GM18519 (cell line): ENCODE measurements around the gene PHACTR4.
"Not testable (repeated sequence)": the region's sequence is repeated elsewhere in the genome, so short reads cannot be mapped to it uniquely, and the experiment has no call there.

Experiments
- ATAC-seq: cut with Tn5 transposase; IDR thresholded peaks from one replicate; pipeline ENCODE4 v1.9.1; 2021; ENCODE audit warnings: mild to moderate bottlenecking, moderate library complexity; ENCODE audit not compliant: unreplicated experiment, low FRiP score

The PHACTR4 gene

DNA sequence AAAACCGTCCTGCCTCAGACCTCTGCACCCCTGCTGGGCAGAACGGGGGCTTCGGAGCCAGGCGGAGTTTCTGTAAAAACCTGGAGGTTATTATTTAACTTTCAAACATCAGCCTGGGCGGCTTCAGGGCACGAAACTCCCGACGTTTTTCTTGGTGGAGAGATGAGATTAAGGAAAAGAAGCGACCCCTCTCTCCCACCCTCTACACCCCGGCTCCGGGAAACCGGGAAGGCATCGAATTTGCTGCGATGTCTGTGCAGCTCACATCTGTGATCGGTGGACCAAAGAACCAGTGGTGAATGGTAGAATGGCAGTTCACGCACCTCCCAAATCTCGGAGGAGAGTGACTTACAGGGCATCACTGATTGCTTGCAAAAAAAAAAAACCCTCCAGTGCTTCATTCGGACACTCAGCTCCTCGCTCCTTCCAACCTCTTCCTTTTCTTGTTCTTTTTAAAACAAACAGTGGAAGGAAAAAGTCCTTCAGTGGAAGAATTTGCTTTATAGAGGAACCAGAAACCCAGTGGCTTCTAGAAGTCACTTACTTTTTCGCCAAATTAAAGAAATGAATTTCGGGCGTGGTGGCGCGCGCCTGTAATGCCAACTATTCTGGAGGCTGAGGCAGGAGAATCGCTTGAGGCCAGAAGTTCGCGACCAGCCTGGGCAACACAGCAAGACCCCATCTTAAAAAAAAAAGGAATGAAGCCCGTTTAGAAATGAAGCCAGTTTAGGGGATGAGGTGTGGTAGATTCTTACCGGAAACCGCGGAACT, 884 bp downstream of the PHACTR4 start:
- ATAC-seq: no peak

DNA sequence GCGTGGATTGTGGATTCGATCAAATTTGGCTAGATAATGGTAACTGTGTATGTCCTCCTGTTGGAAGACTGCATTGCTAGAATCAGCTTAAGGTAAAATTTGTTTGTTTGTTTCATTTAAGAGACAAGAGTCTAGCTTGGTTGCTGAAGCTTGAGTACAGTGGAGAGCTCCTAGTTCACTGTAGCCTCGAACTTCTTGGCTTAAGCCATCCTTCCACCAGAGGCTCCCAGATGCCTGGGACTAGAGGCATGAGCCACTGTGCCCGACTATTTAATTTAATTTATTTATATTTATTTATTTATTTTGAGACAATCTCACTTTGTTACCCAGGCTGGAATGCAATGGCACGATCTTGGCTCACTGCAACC, 1.5 kb downstream of the PHACTR4 start:
- no peak for ATAC-seq

DNA sequence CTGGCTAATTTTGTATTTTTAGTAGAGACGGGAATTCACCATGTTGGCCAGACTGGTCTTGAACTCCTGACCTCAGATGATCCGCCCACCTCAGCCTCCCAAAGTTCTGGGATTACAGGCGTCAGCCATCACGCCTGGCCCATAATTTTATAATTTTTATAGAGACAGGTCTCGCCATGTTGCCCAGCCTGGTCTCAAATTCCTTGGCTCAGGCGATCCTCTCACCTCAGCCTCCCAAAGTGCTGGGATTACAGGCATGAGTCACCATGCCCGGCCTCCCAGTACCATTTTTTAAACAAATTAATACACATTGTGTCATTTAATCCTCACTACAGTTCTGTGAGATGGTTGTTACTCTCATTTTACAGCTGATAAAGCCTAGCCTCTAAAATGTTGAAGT, 3.9 kb downstream of the PHACTR4 start:
- ATAC-seq: not testable (repeated sequence)

DNA sequence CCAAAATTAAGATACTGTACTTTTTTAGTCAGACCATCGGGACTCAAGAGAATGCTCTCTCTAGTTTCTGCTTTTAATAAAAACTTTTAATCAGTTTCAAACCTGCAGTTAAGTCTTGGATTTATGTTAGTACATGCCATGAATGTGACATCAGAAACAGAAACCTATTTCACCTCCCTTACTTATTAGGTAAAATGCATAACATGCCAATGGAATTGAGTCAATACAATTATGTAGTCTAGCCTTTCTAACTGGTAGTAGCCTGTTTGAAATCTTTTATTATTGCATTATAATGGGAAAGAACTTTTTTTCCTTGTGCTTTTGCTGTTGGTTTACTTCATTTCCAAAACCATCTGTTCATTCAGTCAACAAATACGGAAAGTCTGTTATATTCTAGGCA, 4.8 kb downstream of the PHACTR4 start:
- no peak for ATAC-seq

DNA sequence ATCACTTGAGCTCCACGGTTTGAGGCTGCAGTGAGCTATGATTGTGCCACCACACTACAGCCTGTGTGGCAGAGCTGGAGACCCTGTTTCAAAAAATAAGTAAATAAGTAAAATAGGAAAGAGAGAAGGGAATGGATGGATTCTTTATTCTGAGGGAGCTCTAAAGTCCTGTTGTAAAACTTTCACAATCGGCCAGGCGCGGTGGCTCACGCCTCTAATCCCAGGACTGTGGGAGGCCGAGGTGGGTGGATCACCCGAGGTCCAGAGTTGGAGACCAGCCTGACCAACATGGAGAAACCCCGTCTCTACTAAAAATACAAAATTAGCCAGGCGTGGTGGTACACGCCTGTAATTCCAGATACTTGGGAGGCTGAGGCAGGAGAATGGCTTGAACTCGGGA, 6.1 kb downstream of the PHACTR4 start:
- ATAC-seq: not testable (repeated sequence)

DNA sequence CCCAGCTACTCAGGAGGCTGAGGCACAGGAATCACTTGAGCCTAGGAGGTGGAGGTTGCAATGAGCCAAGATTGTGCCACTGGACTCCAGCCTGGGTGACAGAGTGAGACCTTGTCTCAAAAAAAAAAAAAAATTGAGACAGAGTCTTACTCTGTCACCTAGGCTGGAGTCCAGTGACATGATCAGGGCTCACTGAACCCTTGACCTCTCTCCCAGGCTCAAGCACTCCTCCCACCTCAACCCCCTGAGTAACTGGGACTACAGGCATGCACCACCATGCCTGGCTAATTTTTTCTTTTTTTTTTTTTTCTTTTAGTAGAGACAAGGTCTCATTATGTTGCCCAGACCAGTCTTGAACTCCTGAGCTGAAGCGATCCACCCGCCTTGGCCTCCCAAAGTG, 6.7 kb downstream of the PHACTR4 start:
- not testable (repeated sequence) for ATAC-seq

DNA sequence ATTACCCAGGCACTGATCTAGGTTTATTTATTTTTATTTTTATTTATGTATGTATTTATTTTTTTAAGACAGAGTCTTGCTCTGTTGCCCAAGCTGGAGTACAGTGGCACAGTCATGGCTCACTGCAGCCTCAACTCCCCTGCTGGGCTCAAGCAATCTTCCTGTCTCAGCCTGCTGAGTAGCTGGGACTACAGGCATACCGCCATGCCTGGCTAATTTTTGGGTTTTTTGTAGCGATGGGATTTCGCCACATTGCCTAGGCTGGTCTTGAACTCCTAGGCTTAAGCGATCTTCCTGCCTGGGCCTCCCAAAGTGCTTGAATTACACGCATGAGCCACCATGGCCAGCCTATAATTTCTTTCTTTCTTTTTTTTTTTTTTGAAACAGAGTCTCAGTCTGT, 9.4 kb downstream of the PHACTR4 start:
- ATAC-seq: no peak

DNA sequence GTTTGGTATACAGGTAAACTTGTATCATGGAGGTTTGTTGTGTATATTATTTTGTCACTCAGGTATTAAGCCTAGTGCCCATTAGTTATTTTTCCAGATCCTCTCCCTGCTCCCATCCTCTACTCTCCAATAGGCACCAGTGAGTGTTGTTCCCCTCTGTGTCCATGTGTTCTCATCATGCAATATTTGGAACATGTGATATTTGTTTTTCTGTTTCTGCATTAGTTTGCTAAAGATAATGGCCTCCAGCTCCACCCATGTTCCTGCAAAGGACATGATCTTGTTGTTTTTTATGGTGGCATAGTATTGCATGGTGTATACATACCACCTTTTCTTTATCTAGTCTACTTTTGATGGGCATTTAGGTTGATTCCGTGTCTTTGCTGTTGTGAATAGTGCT, 10.9 kb downstream of the PHACTR4 start:
- ATAC-seq: no peak

DNA sequence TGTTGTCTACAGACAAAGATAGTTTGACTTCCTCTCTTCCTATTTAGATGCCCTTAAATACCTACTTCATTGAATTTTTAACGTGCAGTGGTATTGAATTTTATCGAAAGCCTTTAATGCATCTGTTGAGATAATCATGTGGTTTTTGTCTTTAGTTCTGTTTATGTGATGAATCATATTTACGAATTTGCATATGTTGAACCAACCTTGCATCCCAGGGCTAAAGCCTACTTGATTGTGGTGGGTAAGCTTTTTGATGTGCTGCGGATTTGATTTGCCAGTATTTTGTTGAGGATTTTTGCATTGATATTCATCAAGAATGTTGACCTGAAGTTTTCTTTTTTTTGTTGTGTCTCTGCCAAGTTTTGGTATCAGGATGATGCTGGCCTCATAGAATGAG, 14.2 kb downstream of the PHACTR4 start:
- ATAC-seq: not testable (repeated sequence)

DNA sequence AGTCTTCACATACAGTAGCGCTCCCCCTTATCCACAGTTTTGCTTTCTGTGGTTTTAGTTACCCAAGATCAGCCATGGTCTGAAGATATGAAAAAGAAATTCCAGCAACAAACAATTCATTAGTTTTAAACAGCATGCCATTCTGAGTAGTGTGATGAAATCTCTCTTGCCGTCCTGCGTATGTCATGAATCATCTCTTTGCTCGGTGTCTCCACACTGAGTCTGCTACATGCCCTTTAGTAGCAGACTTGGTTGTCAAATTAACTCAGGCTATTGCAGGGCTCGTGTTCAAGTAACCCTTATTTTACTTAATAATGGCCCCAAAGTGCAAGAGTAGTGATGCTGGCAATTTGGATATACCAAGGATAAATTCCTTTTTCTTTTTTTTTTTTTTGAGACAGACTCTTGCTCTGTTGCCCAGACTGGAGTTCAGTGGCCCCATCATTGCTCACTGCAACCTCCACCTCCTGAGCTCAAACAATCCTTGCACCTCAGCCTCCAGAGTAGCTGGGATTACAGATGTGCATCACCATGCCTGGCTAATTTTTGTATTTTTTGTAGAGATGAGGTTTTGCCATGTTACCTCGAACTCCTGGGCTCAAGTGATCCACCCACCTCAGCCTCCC, 22.6 kb downstream of the PHACTR4 start:
- no peak for ATAC-seq

DNA sequence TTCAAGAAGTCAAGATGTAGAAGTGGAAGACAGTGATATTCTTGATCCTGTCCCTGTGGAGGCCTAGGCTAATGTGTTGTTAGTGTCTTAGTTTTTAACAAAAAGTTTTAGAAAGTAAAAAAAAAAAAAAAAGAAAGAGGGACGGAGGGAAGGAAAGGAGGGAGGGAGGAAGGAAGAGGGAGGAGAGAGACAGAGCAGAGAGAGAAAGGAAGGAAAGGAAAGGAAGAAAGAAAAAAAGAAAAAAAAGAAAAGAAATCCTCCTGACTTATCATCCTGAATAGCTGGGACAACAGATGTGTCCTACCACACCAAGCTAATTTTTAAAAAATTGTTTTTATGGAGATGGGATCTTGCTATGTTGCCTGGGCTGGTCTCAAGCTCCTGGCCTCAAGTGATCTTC, 24.6 kb downstream of the PHACTR4 start:
- ATAC-seq: no peak

DNA sequence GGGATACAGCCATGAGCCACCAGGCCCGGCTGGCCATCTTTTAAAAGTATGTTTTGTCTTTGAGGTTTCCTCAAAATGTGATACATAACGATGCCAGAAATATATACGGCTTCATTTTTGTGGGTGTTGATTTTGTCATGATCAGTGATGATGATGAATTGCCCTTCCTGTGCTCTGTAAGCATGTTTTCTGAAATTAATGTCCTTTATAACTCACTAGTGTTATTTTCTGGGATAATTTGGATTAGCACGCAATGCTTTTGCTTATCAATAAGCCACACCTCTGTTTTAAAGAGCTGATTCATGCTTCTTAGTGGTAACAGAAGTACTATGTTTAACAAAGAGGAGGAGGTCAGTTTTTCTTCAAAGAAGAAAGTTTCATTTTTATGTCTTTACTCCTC, 25.6 kb downstream of the PHACTR4 start:
- no peak for ATAC-seq

DNA sequence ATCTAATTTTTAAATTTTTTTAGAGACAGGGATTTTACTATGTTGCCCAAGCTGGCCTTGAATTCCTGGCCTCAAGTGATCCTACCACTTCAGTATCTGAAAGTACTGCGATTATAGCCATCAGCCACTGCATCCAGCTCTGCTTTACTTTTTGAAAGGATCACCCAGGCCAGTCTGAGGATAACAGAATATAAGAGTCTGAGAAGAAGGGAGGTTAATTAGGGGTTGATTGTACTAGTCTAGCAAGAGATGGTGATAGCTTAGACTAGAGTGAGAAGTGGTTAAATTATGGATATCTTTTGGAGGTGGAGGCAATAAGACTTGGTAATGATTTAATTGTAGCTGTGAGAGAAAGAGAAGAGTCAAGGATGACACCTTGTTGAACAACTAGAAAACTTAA, 32.2 kb downstream of the PHACTR4 start:
- no peak for ATAC-seq

DNA sequence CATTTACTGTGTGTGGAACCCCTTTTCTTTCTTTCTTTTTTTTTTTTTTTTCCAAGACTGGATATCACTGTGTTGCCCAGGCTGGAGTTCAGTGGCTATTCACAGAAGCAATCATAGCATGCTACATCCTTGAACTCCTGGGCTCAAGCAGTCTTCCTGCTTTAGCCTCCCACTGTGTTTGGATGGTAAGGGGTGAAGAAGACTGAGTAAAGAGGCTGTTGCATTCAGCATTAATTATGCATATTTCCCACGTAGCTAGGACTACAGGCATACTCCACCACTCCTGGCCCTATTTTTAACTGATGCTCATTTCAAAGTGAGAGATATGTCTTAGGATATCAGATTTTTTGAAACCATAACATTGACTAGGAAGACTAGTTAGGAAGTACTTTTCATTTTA, 39.5 kb downstream of the PHACTR4 start:
- ATAC-seq: no peak

DNA sequence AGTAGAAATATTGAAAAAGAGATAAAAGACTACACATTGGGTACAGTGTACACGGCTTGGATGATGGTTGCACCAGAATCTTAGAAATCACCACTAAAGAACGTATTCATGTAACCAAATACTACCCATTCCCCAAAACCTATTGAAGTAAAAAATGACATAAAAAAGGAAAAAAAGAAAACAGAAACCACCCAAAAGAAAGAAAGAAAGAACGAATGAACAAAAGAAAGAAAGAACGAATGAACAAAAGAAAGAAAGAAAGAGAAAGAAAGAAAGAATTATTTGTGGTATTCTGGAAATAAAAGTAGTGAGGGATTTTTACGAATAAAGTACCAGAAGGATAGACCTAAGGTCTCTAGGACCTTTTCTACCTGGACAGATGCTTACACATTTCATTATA, 42.1 kb downstream of the PHACTR4 start:
- ATAC-seq: no peak

DNA sequence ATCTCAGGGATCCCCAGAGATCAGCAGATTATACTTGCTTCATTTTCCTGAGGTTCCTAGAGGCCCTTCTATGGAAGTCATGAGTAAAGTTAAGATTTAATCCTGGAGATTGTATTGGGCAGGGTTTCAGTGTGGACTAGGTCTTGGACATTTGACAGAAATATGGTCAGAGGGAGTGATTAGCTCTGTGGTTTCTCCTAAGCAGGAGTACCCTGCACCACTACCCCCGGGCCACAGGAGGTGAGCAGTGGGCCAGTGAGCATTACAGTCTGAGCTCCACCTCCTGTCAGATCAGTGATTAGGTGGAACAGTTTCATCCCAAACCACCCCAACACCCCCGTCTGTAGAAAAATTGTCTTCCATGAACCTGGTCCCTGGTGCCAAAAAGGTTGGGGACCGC, 43.2 kb downstream of the PHACTR4 start:
- no peak for ATAC-seq

DNA sequence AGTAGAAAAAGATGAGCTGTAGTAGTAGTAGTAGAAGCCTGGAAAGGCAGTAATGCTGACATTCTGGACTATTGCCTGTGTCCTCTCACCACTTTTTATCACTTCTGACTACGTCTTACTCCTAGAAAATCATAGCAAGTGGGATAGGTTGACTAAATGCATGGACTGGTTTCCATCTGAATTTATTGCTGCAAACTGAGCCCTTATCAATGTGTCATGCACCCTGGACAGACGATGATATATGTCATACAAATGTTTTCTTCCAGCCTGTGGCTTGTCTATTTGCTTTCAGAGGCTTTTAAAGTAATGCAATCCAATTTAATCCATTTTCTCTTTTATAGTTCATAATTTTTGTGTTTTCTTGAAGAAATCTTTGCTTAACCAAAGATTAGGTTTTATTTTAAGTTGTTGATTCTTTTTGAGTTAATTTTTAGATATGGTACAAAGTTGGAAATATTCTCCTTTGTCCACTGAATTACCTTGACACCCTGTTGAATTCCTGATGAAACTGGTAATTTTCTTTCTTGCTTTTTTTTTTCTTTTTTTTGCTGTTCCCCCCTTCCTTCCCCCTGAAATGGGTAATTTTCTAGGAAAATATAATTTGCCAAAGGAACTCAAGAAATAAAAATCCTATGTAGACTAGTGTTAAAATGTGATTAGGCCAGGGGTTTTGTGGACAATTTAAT, 47.1 kb downstream of the PHACTR4 start:
- no peak for ATAC-seq

DNA sequence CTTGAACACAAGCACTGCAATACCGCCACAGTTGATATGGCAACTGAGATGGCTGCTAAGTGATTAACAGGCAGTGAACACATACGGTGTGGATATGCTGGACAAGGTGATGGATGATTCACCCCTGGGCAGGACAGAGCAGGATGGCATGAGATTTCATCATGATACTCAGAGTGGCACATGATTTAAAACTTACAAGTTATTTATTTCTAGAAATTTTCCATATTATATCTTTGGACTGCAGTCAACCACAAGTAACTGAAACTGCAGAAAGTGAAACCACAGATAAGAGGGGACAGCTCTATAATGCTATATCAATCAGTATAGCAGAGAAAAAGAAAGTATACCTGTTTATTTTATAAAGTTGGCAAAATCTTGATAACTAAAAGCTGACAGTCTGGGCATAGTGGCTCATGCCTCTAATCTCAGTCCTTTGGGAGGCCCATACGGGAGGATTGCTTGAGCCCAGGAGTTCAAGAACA, 47.9 kb downstream of the PHACTR4 start:
- ATAC-seq: no peak

DNA sequence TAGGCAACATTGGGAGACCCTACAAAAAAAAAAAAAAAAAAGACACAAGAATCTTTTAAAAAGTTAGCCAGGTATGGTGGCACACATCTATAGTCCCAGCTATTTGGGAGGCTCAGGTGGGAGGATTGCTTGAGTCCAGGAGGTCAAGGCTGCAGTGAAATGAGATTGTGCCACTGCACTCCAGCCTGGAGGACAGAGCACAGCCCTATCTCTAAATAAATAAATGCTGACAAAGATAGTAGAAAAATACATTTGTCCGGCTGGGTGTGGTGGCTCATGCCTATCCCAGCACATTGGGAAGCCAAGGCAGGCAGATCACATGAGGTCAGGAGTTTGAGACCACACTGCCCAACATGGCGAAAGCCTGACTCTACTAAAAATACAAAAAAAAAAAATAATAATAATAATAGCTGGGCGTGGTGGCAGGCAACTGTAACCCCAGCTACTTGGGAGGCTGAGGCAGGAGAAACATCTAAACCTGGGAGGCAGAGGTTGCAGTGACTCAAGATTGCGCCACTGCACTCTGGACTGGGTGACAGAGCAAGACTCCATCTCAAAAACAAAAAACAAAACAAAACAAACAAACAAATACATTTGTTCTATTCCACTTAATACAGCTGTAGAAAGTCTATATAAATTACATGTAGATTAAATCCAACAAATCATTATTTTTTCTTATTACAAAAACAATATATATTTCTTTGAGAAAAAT, 48.5 kb downstream of the PHACTR4 start:
- no peak for ATAC-seq

DNA sequence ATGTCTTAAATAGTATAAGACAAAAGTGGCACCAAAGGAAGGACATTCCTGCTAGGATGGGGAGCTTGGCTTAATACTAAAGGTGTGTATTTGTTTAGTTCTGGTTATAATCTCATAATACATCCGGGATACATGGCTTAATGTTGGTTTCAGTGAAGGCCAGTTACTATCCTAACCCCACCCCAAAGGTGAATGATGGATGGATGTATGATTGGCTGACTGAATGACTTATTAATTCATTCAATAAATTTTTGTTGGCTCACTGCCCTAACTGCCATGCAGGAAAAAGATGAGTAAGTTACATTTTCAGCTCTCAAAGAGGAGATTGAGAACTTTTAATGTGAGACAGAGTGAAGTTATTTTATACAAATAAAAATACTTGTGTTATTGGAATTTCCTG, 52.2 kb downstream of the PHACTR4 start:
- no peak for ATAC-seq

DNA sequence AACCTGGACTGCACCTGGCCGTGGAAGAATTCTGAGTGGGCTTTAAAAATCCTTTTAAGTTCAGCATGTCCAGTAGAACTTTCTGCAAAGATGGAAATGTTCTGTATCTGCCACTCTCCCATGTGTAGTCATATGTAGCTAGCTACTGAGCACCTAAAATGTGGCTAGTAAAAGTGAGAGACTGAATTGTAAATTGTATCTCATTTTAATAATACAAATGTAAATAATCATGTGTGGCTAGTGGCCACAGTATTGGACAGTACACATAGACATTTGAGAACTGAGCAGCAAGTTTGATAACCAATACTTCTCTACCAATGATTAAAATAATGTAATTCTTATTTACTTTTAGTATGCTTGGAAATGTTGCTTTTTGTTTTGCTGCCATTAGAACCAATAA, 57.3 kb downstream of the PHACTR4 start:
- ATAC-seq: no peak
